Measurements from ENCODE around the gene NDST3.

DNA sequence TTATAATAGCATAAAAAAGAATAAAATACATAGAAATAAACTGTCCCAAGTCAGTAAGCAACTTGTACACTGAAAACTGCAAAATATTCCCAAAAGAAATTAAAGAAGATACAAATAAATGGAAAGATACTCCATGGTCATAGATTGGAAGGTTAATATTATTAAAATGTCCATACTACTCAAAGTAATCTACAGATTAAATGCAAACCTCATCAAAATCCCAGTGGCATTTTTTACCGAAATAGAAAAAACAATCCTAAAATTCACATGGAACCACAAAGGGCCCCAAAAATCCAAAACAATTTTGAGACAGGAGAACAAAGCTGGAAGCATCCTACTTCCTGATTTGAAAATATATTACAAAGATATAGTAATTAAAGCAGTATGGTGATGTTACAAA lies 133.0 kb downstream of the NDST3 start:
- TF ChIP-seq, protein P1, sequence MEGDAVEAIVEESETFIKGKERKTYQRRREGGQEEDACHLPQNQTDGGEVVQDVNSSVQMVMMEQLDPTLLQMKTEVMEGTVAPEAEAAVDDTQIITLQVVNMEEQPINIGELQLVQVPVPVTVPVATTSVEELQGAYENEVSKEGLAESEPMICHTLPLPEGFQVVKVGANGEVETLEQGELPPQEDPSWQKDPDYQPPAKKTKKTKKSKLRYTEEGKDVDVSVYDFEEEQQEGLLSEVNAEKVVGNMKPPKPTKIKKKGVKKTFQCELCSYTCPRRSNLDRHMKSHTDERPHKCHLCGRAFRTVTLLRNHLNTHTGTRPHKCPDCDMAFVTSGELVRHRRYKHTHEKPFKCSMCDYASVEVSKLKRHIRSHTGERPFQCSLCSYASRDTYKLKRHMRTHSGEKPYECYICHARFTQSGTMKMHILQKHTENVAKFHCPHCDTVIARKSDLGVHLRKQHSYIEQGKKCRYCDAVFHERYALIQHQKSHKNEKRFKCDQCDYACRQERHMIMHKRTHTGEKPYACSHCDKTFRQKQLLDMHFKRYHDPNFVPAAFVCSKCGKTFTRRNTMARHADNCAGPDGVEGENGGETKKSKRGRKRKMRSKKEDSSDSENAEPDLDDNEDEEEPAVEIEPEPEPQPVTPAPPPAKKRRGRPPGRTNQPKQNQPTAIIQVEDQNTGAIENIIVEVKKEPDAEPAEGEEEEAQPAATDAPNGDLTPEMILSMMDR (IDR thresholded peaks at IDR 0.05; ENCODE audit: insufficient read depth, low read length, poor library complexity, severe bottlenecking) = no peak
- no peak for TF ChIP-seq EZH2phosphoT487 (conservative IDR thresholded peaks at IDR 0.05; ENCODE audit: low read length)

Data from SU-DHL-6 (cell line).